Neural progenitor cell (in vitro differentiated cells): ENCODE data around the gene TMEM164. TPM values are rescaled to one million over a fixed set of nuclear protein-coding genes. Genes with fewer than 3 reads are reported as not detected.
A peak's percentile ranks its signal among the peaks of the same experiment; 100 is the strongest.

Source experiments
- DNase-seq: peaks from one replicate; pipeline ENCODE4 v3.0.0-alpha.2; 2016; ENCODE audit warnings: low spot score
- H2AFZ ChIP-seq: fragments of 200-600 bp; sonication (generic); replicated peaks from 2 replicates; pipeline ENCODE4 v1.6.1; 2016; ENCODE audit warnings: antibody characterized with exemption
- H3F3A ChIP-seq: fragments of 200-600 bp; sonication (generic); 2 replicates; pipeline ENCODE4 v1.6.1; 2016; ENCODE audit warnings: antibody characterized with exemption, low read depth
- H3K27ac ChIP-seq: fragments of 200-600 bp; sonication (generic); 2 replicates; pipeline ENCODE4 v1.5.1; 2016; ENCODE audit warnings: mild to moderate bottlenecking
- H3K27me3 ChIP-seq: fragments of 200-600 bp; sonication (generic); 2 replicates; pipeline ENCODE4 v1.6.1; 2016; ENCODE audit warnings: mild to moderate bottlenecking, moderate library complexity
- H3K36me3 ChIP-seq: fragments of 200-600 bp; sonication (generic); 2 replicates; pipeline ENCODE4 v1.5.1; 2016
- H3K4me1 ChIP-seq: fragments of 200-600 bp; sonication (generic); 2 replicates; pipeline ENCODE4 v1.6.1; 2016; ENCODE audit warnings: mixed run types
- H3K4me2 ChIP-seq: fragments of 200-600 bp; sonication (generic); 2 replicates; pipeline ENCODE4 v1.6.1; 2016
- H3K4me3 ChIP-seq: fragments of 200-600 bp; sonication (generic); 2 replicates; pipeline ENCODE4 v1.5.1; 2016
- H3K79me2 ChIP-seq: fragments of 200-600 bp; sonication (generic); 2 replicates; pipeline ENCODE4 v1.6.1; 2016; ENCODE audit warnings: low read depth
- H3K9ac ChIP-seq: fragments of 200-600 bp; sonication (generic); 2 replicates; pipeline ENCODE4 v1.6.1; 2016
- H3K9me3 ChIP-seq: fragments of 200-600 bp; sonication (generic); 2 replicates; pipeline ENCODE4 v1.5.1; 2016; ENCODE audit warnings: low read depth
- H4K20me1 ChIP-seq: fragments of 200-600 bp; sonication (generic); 2 replicates; pipeline ENCODE4 v1.6.1; 2016; ENCODE audit warnings: low read depth
- H3K27ac Mint-ChIP-seq: 3 replicates; pipeline ENCODE4 v1.8.0; 2021; ENCODE audit warnings: mixed read lengths
- H3K27me3 Mint-ChIP-seq: 2 replicates; pipeline ENCODE4 v1.8.0; 2022; ENCODE audit warnings: low read depth, mild to moderate bottlenecking, inconsistent platforms, moderate library complexity, mixed read lengths; ENCODE audit not compliant: insufficient read depth
- H3K36me3 Mint-ChIP-seq: 3 replicates; pipeline ENCODE4 v1.8.0; 2021; ENCODE audit warnings: mixed read lengths
- H3K4me1 Mint-ChIP-seq: 3 replicates; pipeline ENCODE4 v1.8.0; 2021; ENCODE audit warnings: mixed read lengths
- H3K4me3 Mint-ChIP-seq: 3 replicates; pipeline ENCODE4 v1.8.0; 2021; ENCODE audit warnings: mild to moderate bottlenecking, moderate library complexity, mixed read lengths
- H3K9me3 Mint-ChIP-seq: 3 replicates; pipeline ENCODE4 v1.8.0; 2020; ENCODE audit warnings: mixed read lengths
- CTCF ChIP-seq: fragments of 200-600 bp; sonication (generic); IDR thresholded peaks from 2 replicates; pipeline ENCODE4 v1.5.1; 2017; ENCODE audit warnings: antibody characterized with exemption, mild to moderate bottlenecking
- EZH2 ChIP-seq: fragments of 200-600 bp; sonication (generic); IDR thresholded peaks from 2 replicates; pipeline ENCODE4 v1.6.1; 2017; ENCODE audit warnings: antibody characterized with exemption, mild to moderate bottlenecking, moderate library complexity
- EZH2phosphoT487 ChIP-seq: fragments of 200-600 bp; sonication (generic); IDR thresholded peaks from 2 replicates; pipeline ENCODE4 v1.6.1; 2017; ENCODE audit warnings: antibody characterized with exemption
- total RNA-seq: library from RNA; depleted of rRNA; stranded (reverse); fragments of >200 nt; gene quantifications from 2 replicates; pipeline ENCODE4 v1.2.3, GENCODE V29; 2015; ENCODE audit warnings: low replicate concordance

Gene TMEM164
- total RNA-seq, 1 donor from 2014 or later = 15.5 TPM

- no peak overlapping the region for H3K4me2 ChIP-seq
- H3K4me3 Mint-ChIP-seq = no peak overlapping the region
- H3K36me3 Mint-ChIP-seq = no peaks in the 10 kb centered on the region
Measured at GRCh38 chrX:109995155-109995554, 7.8 kb upstream of the TMEM164 start.

GRCh38 chrX:109997786-109998452, 5.0 kb upstream of the TMEM164 start:
- Histone ChIP-seq H3K36me3 (no peaks in the 10 kb centered on the region), H3K4me1 (no peaks in the 10 kb centered on the region), H3K4me2 (no peak overlapping the region), H2AFZ (no peak overlapping the region), H3F3A (no peaks in the 10 kb centered on the region), H3K4me3 (no peak overlapping the region), H3K27ac (no peak overlapping the region), H4K20me1 (no peaks in the 10 kb centered on the region), H3K27me3 (no peaks in the 10 kb centered on the region), H3K9me3 (no peaks in the 10 kb centered on the region), H3K9ac (no peak overlapping the region), H3K79me2 (no peaks in the 10 kb centered on the region)
- Mint-ChIP-seq H3K9me3 (peaks cover 9% of the 10 kb centered on the region), H3K4me3 (no peak overlapping the region), H3K27ac (peak overlapping the region; percentile 64), H3K27me3 (peaks cover 2% of the 10 kb centered on the region), H3K4me1 (peaks cover 28% of the 10 kb centered on the region), H3K36me3 (no peaks in the 10 kb centered on the region)
- DNase-seq = peak; percentile 5
- no peak for TF ChIP-seq CTCF
- TF ChIP-seq EZH2 = no peak
- TF ChIP-seq EZH2phosphoT487 = no peak

More at GRCh38 chrX:109995155-109995554, 7.8 kb upstream of the TMEM164 start:
- H3K4me1 Mint-ChIP-seq = peaks cover 14% of the 10 kb centered on the region
- H3K27me3 Mint-ChIP-seq = no peaks in the 10 kb centered on the region
- H3K4me1 ChIP-seq = no peaks in the 10 kb centered on the region
- no peak overlapping the region for H3K27ac ChIP-seq
- no peaks in the 10 kb centered on the region for H3K27me3 ChIP-seq
- peaks cover 9% of the 10 kb centered on the region for H3K9me3 Mint-ChIP-seq
- H3K36me3 ChIP-seq = no peaks in the 10 kb centered on the region
- H3F3A ChIP-seq = no peaks in the 10 kb centered on the region
- no peak for DNase-seq
- H3K27ac Mint-ChIP-seq = no peak overlapping the region
- H3K4me3 ChIP-seq = no peak overlapping the region
- TF ChIP-seq CTCF = no peak
- TF ChIP-seq EZH2phosphoT487 = no peak
- TF ChIP-seq EZH2 = no peak
- H3K9me3 ChIP-seq = no peaks in the 10 kb centered on the region
- H3K9ac ChIP-seq = no peak overlapping the region
- H3K79me2 ChIP-seq = no peaks in the 10 kb centered on the region
- H2AFZ ChIP-seq = no peak overlapping the region
- no peaks in the 10 kb centered on the region for H4K20me1 ChIP-seq

GRCh38 chrX:110000000-110000399, 2.9 kb upstream of the TMEM164 start:
- no peak for TF ChIP-seq CTCF
- TF ChIP-seq EZH2phosphoT487 = no peak
- TF ChIP-seq EZH2 = no peak
- H3K9ac ChIP-seq = no peak overlapping the region
- peaks cover 4% of the 10 kb centered on the region for H3K27me3 Mint-ChIP-seq
- peaks cover 7% of the 10 kb centered on the region for H3K79me2 ChIP-seq
- H3K4me2 ChIP-seq = no peak overlapping the region
- peaks cover 3% of the 10 kb centered on the region for H3K36me3 Mint-ChIP-seq
- no peaks in the 10 kb centered on the region for H3K4me1 ChIP-seq
- no peak overlapping the region for H2AFZ ChIP-seq
- no peaks in the 10 kb centered on the region for H3K27me3 ChIP-seq
- H3K36me3 ChIP-seq = no peaks in the 10 kb centered on the region
- H3K9me3 Mint-ChIP-seq = peaks cover 9% of the 10 kb centered on the region
- H3K4me1 Mint-ChIP-seq = peaks cover 40% of the 10 kb centered on the region
- H3K27ac Mint-ChIP-seq = no peak overlapping the region
- no peaks in the 10 kb centered on the region for H3K9me3 ChIP-seq
- no peak overlapping the region for H3K4me3 ChIP-seq
- H3K27ac ChIP-seq = no peak overlapping the region
- H3F3A ChIP-seq = no peaks in the 10 kb centered on the region
- no peaks in the 10 kb centered on the region for H4K20me1 ChIP-seq
- DNase-seq = no peak
- H3K4me3 Mint-ChIP-seq = no peak overlapping the region
